ENCODE data around the gene PLXNB1. TPM values are rescaled to one million over a fixed set of nuclear protein-coding genes. Genes with fewer than 3 reads are reported as not detected.

Gene PLXNB1
- total and polyA plus RNA-seq, 2 of the 13 experiments (the other 11 are each of a cell fraction or from before 2014, with no cell fraction given), result 86.0 to 143 TPM

DNA sequence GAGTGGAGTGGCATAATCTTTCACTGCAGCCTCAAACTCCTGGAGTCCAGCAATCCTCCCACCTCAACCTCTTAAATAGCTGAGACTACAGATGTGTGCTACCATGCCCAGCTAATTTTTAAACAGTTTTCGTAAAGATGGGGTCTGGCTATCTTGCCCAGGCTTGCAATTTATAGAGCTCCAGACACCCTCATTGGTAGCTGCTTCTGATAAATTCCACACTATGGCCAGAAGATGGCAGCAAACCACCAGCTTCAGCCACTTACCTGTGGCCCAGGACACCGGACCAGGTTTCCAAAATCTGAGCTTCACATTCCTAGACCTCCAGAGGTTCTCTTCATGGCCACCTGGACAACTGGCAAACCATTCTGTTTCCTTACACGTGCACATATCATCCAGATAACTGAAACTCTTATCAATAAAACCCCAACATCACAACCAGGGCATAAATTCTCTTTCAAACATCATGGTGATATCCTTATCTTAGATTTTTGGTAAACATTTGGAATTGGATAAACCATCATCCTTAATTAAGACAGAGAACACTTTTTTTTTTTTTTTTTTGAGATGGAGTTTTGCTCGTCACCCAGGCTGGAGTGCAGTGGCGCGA is 29.0 kb downstream of the PLXNB1 start (continued):
- TF ChIP-seq ZFAT (CRISPR knock-in tag; conservative IDR thresholded peaks at IDR 0.05) (no peak), PHF21A (CRISPR knock-in tag; IDR thresholded peaks at IDR 0.05) (0 out of 2 replicates have a peak, but pooled peaks have one; percentile 39), SOX13 (IDR thresholded peaks at IDR 0.05) (no peak), SOX13 (CRISPR knock-in tag; conservative IDR thresholded peaks at IDR 0.05 in 1 of 2, IDR thresholded peaks at IDR 0.05 in 1 of 2) (peak in 1 of 2 experiments; percentile 5; a peak in 1 of 4 replicates), POLR2A (IDR thresholded peaks at IDR 0.05; ENCODE audit: insufficient read depth in 1 of 2, low read depth in 2 of 2, low read length in 2 of 2) (0 out of 4 replicates have a peak, but pooled peaks of 1 of the 2 experiments have one; percentile 1), ZMYM3 (CRISPR knock-in tag; IDR thresholded peaks at IDR 0.05) (peak; percentile 61; the same call in 1 of the 2 replicates), LCORL (IDR thresholded peaks at IDR 0.05) (no peak), LCORL (CRISPR knock-in tag; IDR thresholded peaks at IDR 0.05) (0 out of 2 replicates have a peak, but pooled peaks have one; percentile 25), KMT2B (CRISPR knock-in tag; IDR thresholded peaks at IDR 0.05) (0 out of 2 replicates have a peak, but pooled peaks have one; percentile 28), ZNF3 (CRISPR knock-in tag; IDR thresholded peaks at IDR 0.05) (peak; percentile 54; the same call in 1 of the 2 replicates), SMC3 (IDR thresholded peaks at IDR 0.05; ENCODE audit: low read length) (peak; percentile 85), RAD21 (CRISPR knock-in tag; IDR thresholded peaks at IDR 0.05) (peak; percentile 87), ZNF816 (CRISPR knock-in tag; IDR thresholded peaks at IDR 0.05; ENCODE audit: borderline replicate concordance) (0 out of 2 replicates have a peak, but pooled peaks have one; percentile 27), GATAD2A (CRISPR knock-in tag; IDR thresholded peaks at IDR 0.05) (no peak), FOXP1 (IDR thresholded peaks at IDR 0.05) (no peak), FOXP1 (CRISPR knock-in tag; IDR thresholded peaks at IDR 0.05) (no peak), TEAD3 (CRISPR knock-in tag; optimal IDR thresholded peaks at IDR 0.05; ENCODE audit: borderline replicate concordance) (peak; percentile 78), PAWR (CRISPR knock-in tag; IDR thresholded peaks at IDR 0.05; ENCODE audit: borderline replicate concordance) (no peak), MIXL1 (CRISPR knock-in tag; IDR thresholded peaks at IDR 0.05) (peak; percentile 63; the same call in 1 of the 2 replicates), SKI (IDR thresholded peaks at IDR 0.05; ENCODE audit: partially characterized antibody) (no peak), POLR2G (IDR thresholded peaks at IDR 0.05; ENCODE audit: low read depth, low read length) (peak; percentile 68), TGIF2 (CRISPR knock-in tag; IDR thresholded peaks at IDR 0.05) (no peak), MAZ (IDR thresholded peaks at IDR 0.05; ENCODE audit: borderline replicate concordance, low read depth, low read length) (no peak), MAZ (CRISPR knock-in tag; IDR thresholded peaks at IDR 0.05; ENCODE audit: low read depth) (no peak), STAG1 (CRISPR knock-in tag; IDR thresholded peaks at IDR 0.05) (peak; percentile 84), NFYB (CRISPR knock-in tag; IDR thresholded peaks at IDR 0.05) (0 out of 2 replicates have a peak, but pooled peaks have one; percentile 13), GATAD1 (CRISPR knock-in tag; IDR thresholded peaks at IDR 0.05) (0 out of 2 replicates have a peak, but pooled peaks have one; percentile 26)
- TF ChIP-seq, protein P1, sequence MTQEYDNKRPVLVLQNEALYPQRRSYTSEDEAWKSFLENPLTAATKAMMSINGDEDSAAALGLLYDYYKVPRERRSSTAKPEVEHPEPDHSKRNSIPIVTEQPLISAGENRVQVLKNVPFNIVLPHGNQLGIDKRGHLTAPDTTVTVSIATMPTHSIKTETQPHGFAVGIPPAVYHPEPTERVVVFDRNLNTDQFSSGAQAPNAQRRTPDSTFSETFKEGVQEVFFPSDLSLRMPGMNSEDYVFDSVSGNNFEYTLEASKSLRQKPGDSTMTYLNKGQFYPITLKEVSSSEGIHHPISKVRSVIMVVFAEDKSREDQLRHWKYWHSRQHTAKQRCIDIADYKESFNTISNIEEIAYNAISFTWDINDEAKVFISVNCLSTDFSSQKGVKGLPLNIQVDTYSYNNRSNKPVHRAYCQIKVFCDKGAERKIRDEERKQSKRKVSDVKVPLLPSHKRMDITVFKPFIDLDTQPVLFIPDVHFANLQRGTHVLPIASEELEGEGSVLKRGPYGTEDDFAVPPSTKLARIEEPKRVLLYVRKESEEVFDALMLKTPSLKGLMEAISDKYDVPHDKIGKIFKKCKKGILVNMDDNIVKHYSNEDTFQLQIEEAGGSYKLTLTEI (CRISPR knock-in tag; conservative IDR thresholded peaks at IDR 0.05), result no peak
- TF ChIP-seq, protein P2, sequence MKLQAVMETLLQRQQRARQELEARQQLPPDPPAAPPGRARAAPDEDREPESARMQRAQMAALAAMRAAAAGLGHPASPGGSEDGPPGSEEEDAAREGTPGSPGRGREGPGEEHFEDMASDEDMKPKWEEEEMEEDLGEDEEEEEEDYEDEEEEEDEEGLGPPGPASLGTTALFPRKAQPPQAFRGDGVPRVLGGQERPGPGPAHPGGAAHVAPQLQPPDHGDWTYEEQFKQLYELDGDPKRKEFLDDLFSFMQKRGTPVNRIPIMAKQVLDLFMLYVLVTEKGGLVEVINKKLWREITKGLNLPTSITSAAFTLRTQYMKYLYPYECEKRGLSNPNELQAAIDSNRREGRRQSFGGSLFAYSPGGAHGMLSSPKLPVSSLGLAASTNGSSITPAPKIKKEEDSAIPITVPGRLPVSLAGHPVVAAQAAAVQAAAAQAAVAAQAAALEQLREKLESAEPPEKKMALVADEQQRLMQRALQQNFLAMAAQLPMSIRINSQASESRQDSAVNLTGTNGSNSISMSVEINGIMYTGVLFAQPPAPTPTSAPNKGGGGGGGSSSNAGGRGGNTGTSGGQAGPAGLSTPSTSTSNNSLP (IDR thresholded peaks at IDR 0.05; ENCODE audit: low read depth, low read length), result peak; percentile 67
- TF ChIP-seq, protein P3, sequence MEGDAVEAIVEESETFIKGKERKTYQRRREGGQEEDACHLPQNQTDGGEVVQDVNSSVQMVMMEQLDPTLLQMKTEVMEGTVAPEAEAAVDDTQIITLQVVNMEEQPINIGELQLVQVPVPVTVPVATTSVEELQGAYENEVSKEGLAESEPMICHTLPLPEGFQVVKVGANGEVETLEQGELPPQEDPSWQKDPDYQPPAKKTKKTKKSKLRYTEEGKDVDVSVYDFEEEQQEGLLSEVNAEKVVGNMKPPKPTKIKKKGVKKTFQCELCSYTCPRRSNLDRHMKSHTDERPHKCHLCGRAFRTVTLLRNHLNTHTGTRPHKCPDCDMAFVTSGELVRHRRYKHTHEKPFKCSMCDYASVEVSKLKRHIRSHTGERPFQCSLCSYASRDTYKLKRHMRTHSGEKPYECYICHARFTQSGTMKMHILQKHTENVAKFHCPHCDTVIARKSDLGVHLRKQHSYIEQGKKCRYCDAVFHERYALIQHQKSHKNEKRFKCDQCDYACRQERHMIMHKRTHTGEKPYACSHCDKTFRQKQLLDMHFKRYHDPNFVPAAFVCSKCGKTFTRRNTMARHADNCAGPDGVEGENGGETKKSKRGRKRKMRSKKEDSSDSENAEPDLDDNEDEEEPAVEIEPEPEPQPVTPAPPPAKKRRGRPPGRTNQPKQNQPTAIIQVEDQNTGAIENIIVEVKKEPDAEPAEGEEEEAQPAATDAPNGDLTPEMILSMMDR (CRISPR knock-in tag; IDR thresholded peaks at IDR 0.05), result peak; percentile 85

Measured in HepG2 (cell line).